ENCODE results near the gene RNASE12.

The RNASE12 gene

GRCh38 chr14:20591235-20591634, at the start of gene RNASE12:
Gene RNASE12, minus strand, starts transcription at chr14:20591376. Its CDS starts 653 bp downstream, at chr14:20590723.
- H3K9ac ChIP-seq (ENCODE audit: low read depth, low read length): no peak within 1 kb of the TSS
- no peaks in the 10 kb centered on the region for H3K36me3 ChIP-seq (ENCODE audit: insufficient read depth, low read length)
- no peaks in the 10 kb centered on the region for H3K4me1 ChIP-seq (ENCODE audit: insufficient read depth, low read length)
- H3K9me3 ChIP-seq (ENCODE audit: control insufficient read depth, insufficient read depth, low read length): no peaks in the 10 kb centered on the region

GRCh38 chr14:20632831-20633691, 41.9 kb upstream of the RNASE12 start:
- H3K9ac ChIP-seq (ENCODE audit: low read depth, low read length): peak overlapping the region; percentile 85; the same call in 1 of the 2 replicates
- H3K9me3 ChIP-seq (ENCODE audit: control insufficient read depth, insufficient read depth, low read length): no peaks in the 10 kb centered on the region

GRCh38 chr14:20632448-20632830, 41.3 kb upstream of the RNASE12 start:
- H3K9ac ChIP-seq (ENCODE audit: low read depth, low read length): peak overlapping the region; percentile 85; the same call in 1 of the 2 replicates
- H3K4me1 ChIP-seq (ENCODE audit: insufficient read depth, low read length): peaks cover 5% of the 10 kb centered on the region; the same call in 1 of the 2 replicates
- no peaks in the 10 kb centered on the region for H3K9me3 ChIP-seq (ENCODE audit: control insufficient read depth, insufficient read depth, low read length)
- no peaks in the 10 kb centered on the region for H3K36me3 ChIP-seq (ENCODE audit: insufficient read depth, low read length)

More at GRCh38 chr14:20632831-20633691, 41.9 kb upstream of the RNASE12 start:
- Histone ChIP-seq H3K4me1 (ENCODE audit: insufficient read depth, low read length) (peaks cover 5% of the 10 kb centered on the region; the same call in 1 of the 2 replicates), H3K36me3 (ENCODE audit: insufficient read depth, low read length) (no peaks in the 10 kb centered on the region)

GRCh38 chr14:20631880-20632389, 40.8 kb upstream of the RNASE12 start:
- H3K36me3 ChIP-seq (ENCODE audit: insufficient read depth, low read length): no peaks in the 10 kb centered on the region
- H3K4me1 ChIP-seq (ENCODE audit: insufficient read depth, low read length): peaks cover 5% of the 10 kb centered on the region; the same call in 1 of the 2 replicates
- H3K9me3 ChIP-seq (ENCODE audit: control insufficient read depth, insufficient read depth, low read length): no peaks in the 10 kb centered on the region
- H3K9ac ChIP-seq (ENCODE audit: low read depth, low read length): peak overlapping the region; percentile 85; the same call in 1 of the 2 replicates

- Histone ChIP-seq H3K9ac (ENCODE audit: low read depth, low read length) (peak overlapping the region; percentile 85), H3K4me1 (ENCODE audit: insufficient read depth, low read length) (peaks cover 5% of the 10 kb centered on the region; the same call in 1 of the 2 replicates), H3K9me3 (ENCODE audit: control insufficient read depth, insufficient read depth, low read length) (no peaks in the 10 kb centered on the region), H3K36me3 (ENCODE audit: insufficient read depth, low read length) (no peaks in the 10 kb centered on the region)
Observed at GRCh38 chr14:20631023-20631879, 40.1 kb upstream of the RNASE12 start.

- Histone ChIP-seq H3K4me1 (ENCODE audit: insufficient read depth, low read length) (peaks cover 5% of the 10 kb centered on the region; the same call in 1 of the 2 replicates), H3K36me3 (ENCODE audit: insufficient read depth, low read length) (no peaks in the 10 kb centered on the region), H3K9me3 (ENCODE audit: control insufficient read depth, insufficient read depth, low read length) (no peaks in the 10 kb centered on the region), H3K9ac (ENCODE audit: low read depth, low read length) (peak overlapping the region; percentile 85)
Observed at GRCh38 chr14:20630340-20631022, 39.3 kb upstream of the RNASE12 start.

- H3K36me3 ChIP-seq (ENCODE audit: insufficient read depth, low read length): no peaks in the 10 kb centered on the region
- H3K4me1 ChIP-seq (ENCODE audit: insufficient read depth, low read length): peaks cover 5% of the 10 kb centered on the region; the same call in 1 of the 2 replicates
- peak overlapping the region; percentile 45; the same call in 1 of the 2 replicates for H3K9ac ChIP-seq (ENCODE audit: low read depth, low read length)
- no peaks in the 10 kb centered on the region for H3K9me3 ChIP-seq (ENCODE audit: control insufficient read depth, insufficient read depth, low read length)
Observed at GRCh38 chr14:20628063-20628854, 37.1 kb upstream of the RNASE12 start.

- H3K36me3 ChIP-seq (ENCODE audit: insufficient read depth, low read length): no peaks in the 10 kb centered on the region
- H3K4me1 ChIP-seq (ENCODE audit: insufficient read depth, low read length): peaks cover 5% of the 10 kb centered on the region; the same call in 1 of the 2 replicates
- peak overlapping the region; percentile 77; the same call in 1 of the 2 replicates for H3K9ac ChIP-seq (ENCODE audit: low read depth, low read length)
- no peaks in the 10 kb centered on the region for H3K9me3 ChIP-seq (ENCODE audit: control insufficient read depth, insufficient read depth, low read length)
Observed at GRCh38 chr14:20627346-20628027, 36.3 kb upstream of the RNASE12 start.

GRCh38 chr14:20626274-20626673, 35.1 kb upstream of the RNASE12 start:
- Histone ChIP-seq H3K36me3 (ENCODE audit: insufficient read depth, low read length) (no peaks in the 10 kb centered on the region), H3K9me3 (ENCODE audit: control insufficient read depth, insufficient read depth, low read length) (no peaks in the 10 kb centered on the region), H3K9ac (ENCODE audit: low read depth, low read length) (peak overlapping the region; percentile 77; the same call in 1 of the 2 replicates), H3K4me1 (ENCODE audit: insufficient read depth, low read length) (peaks cover 5% of the 10 kb centered on the region; the same call in 1 of the 2 replicates)

- Histone ChIP-seq H3K4me1 (ENCODE audit: insufficient read depth, low read length) (peaks cover 5% of the 10 kb centered on the region; the same call in 1 of the 2 replicates), H3K36me3 (ENCODE audit: insufficient read depth, low read length) (no peaks in the 10 kb centered on the region), H3K9me3 (ENCODE audit: control insufficient read depth, insufficient read depth, low read length) (no peaks in the 10 kb centered on the region), H3K9ac (ENCODE audit: low read depth, low read length) (peak overlapping the region; percentile 77)
Observed at GRCh38 chr14:20624495-20625070, 33.4 kb upstream of the RNASE12 start.

- Histone ChIP-seq H3K9ac (ENCODE audit: low read depth, low read length) (peak overlapping the region; percentile 77; the same call in 1 of the 2 replicates), H3K9me3 (ENCODE audit: control insufficient read depth, insufficient read depth, low read length) (no peaks in the 10 kb centered on the region), H3K4me1 (ENCODE audit: insufficient read depth, low read length) (peaks cover 5% of the 10 kb centered on the region; the same call in 1 of the 2 replicates), H3K36me3 (ENCODE audit: insufficient read depth, low read length) (no peaks in the 10 kb centered on the region)
Observed at GRCh38 chr14:20623798-20624197, 32.6 kb upstream of the RNASE12 start.

- Histone ChIP-seq H3K9ac (ENCODE audit: low read depth, low read length) (peak overlapping the region; percentile 77; the same call in 1 of the 2 replicates), H3K4me1 (ENCODE audit: insufficient read depth, low read length) (no peaks in the 10 kb centered on the region), H3K9me3 (ENCODE audit: control insufficient read depth, insufficient read depth, low read length) (no peaks in the 10 kb centered on the region), H3K36me3 (ENCODE audit: insufficient read depth, low read length) (no peaks in the 10 kb centered on the region)
Observed at GRCh38 chr14:20622816-20623291, 31.7 kb upstream of the RNASE12 start.

All from ES-I3 (cell line).